Measurements from ENCODE around the gene MTHFD1L.

DNA sequence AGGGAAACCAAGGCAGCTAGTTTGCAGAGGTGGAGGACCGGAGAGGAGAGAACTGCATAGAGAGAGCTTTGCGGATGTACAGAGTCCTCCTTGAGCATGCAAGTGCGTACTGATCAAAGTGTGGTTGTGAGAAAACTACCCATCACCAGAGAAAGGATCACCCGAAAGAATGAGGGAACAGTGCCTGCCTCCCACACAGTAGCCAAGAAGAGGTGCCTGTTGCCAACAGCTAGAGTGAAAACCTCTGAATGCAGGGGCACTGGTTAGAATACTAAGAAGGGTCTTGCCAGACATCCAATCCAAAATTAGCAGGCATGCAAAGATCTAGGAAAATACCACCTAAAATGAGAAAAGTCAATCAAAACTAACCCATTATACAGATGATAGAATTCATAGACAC, 207.6 kb downstream of the MTHFD1L start:
- TF ChIP-seq, protein P1, sequence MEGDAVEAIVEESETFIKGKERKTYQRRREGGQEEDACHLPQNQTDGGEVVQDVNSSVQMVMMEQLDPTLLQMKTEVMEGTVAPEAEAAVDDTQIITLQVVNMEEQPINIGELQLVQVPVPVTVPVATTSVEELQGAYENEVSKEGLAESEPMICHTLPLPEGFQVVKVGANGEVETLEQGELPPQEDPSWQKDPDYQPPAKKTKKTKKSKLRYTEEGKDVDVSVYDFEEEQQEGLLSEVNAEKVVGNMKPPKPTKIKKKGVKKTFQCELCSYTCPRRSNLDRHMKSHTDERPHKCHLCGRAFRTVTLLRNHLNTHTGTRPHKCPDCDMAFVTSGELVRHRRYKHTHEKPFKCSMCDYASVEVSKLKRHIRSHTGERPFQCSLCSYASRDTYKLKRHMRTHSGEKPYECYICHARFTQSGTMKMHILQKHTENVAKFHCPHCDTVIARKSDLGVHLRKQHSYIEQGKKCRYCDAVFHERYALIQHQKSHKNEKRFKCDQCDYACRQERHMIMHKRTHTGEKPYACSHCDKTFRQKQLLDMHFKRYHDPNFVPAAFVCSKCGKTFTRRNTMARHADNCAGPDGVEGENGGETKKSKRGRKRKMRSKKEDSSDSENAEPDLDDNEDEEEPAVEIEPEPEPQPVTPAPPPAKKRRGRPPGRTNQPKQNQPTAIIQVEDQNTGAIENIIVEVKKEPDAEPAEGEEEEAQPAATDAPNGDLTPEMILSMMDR (IDR thresholded peaks at IDR 0.05; ENCODE audit: insufficient read depth, low read length, poor library complexity, severe bottlenecking): no peak
- no peak for TF ChIP-seq EZH2phosphoT487 (conservative IDR thresholded peaks at IDR 0.05; ENCODE audit: low read length)

Measured in SU-DHL-6 (cell line).